Measurements from ENCODE around the gene CABP4. TPM values are rescaled to one million over a fixed set of nuclear protein-coding genes. Genes with fewer than 3 reads are reported as not detected.

The CABP4 gene
- total RNA-seq, 2 experiments from 2014 or later, result 0.96 to 3.4 TPM

DNA sequence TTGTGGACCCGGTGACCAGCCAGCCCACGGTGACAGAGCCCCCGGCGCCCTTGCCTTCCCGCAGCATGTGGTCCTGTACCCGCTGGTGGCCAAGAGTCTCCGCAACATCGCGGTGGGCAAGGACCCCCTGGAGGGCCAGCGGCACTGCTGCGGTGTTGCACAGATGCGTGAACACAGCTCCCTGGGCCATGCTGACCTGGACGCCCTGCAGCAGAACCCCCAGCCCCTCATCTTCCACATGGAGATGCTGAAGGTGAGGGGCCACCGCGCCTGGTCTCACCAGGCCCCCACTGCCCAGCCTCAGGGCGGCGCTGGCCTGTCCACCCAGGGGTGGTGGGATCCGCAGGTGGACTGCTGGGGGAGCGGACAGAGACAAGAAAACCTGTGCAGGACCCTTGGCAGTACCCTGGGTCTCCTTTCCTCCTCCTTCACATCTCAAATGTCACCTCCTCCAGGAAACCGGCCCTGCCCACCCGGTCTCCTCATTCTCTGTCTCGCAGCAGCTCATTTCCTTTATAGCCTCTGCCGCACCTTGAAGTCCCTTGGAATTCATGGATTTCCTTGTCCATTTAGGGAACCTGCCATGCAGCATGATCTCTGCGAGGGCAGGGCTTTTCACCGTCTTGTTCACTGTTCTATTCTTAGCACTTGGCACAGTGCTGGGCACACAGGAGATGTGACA, 34.2 kb downstream of the CABP4 start:
- DNase-seq, result no peak
- H3K27me3 Mint-ChIP-seq, result no peaks in the 10 kb centered on the region
- peaks cover 39% of the 10 kb centered on the region for H3K36me3 Mint-ChIP-seq
- ATAC-seq, result no peak
- H3K9me3 Mint-ChIP-seq (ENCODE audit: low read depth), result no peaks in the 10 kb centered on the region
- peak overlapping the region; percentile 99 for H3K27ac Mint-ChIP-seq
- CTCF ChIA-PET, result interaction anchor here (1.3 to 2.1 kb wide), 2 partner anchors 12 to 17 kb away, joined by 3 to 8 read pairs; partner anchors contain the start of gene PITPNM1
- H3K4me3 Mint-ChIP-seq, result no peak overlapping the region
- peaks cover 47% of the 10 kb centered on the region for H3K4me1 Mint-ChIP-seq

DNA sequence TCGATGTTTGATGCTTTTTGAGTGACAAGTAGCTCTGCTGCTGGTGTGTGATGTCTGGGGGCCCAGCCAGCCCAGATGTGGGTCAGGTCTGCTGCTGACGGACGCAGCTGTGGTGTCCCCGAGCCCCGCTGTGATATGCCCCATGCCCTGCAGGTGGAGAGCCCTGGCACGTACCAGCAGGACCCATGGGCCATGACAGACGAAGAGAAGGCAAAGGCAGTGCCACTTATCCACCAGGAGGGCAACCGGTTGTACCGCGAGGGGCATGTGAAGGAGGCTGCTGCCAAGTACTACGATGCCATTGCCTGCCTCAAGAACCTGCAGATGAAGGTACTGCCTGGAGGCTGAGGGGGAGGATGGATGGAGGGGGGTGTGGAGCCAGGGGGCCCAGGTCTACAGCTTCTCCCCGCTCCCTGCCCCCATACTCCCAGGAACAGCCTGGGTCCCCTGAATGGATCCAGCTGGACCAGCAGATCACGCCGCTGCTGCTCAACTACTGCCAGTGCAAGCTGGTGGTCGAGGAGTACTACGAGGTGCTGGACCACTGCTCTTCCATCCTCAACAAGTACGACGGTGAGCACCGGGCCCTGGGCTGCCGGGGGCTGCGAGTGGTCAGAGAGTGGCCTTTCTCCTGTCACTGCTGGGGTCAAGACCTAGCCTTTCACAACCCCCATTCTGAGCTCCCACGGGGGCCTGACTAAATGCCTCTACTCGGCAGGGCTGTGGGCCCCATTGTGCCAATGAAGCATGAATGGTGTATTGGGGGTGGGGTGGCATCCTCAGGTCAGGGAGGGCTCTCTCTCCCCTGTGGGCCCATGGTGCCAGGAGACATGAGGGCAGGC, 35.0 kb downstream of the CABP4 start:
- ATAC-seq, result no peak
- no peak for DNase-seq
- Mint-ChIP-seq H3K27me3 (no peaks in the 10 kb centered on the region), H3K9me3 (ENCODE audit: low read depth) (no peaks in the 10 kb centered on the region), H3K4me1 (peaks cover 40% of the 10 kb centered on the region), H3K4me3 (no peak overlapping the region), H3K27ac (peak overlapping the region; percentile 73), H3K36me3 (peaks cover 33% of the 10 kb centered on the region)
- CTCF ChIA-PET, result interaction anchor here (1.0 to 1.3 kb wide), 2 partner anchors 12 to 228 kb away, joined by 3 read pairs; no protein-coding TSS in a partner anchor

DNA sequence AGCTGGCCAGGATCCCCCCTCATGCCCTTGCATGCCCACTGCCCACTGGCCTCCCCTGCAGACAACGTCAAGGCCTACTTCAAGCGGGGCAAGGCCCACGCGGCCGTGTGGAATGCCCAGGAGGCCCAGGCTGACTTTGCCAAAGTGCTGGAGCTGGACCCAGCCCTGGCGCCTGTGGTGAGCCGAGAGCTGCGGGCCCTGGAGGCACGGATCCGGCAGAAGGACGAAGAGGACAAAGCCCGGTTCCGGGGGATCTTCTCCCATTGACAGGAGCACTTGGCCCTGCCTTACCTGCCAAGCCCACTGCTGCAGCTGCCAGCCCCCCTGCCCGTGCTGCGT, 35.5 kb downstream of the CABP4 start:
- CTCF ChIA-PET, result interaction anchor here (1.0 kb wide), 1 partner anchor 229 kb away, joined by 3 read pairs; no protein-coding TSS in a partner anchor
- H3K4me3 Mint-ChIP-seq, result no peak overlapping the region
- ATAC-seq (no peak), DNase-seq (no peak)
- no peak overlapping the region for H3K27ac Mint-ChIP-seq
- H3K9me3 Mint-ChIP-seq (ENCODE audit: low read depth), result no peaks in the 10 kb centered on the region
- H3K36me3 Mint-ChIP-seq, result peaks cover 31% of the 10 kb centered on the region
- peaks cover 37% of the 10 kb centered on the region for H3K4me1 Mint-ChIP-seq
- no peaks in the 10 kb centered on the region for H3K27me3 Mint-ChIP-seq

DNA sequence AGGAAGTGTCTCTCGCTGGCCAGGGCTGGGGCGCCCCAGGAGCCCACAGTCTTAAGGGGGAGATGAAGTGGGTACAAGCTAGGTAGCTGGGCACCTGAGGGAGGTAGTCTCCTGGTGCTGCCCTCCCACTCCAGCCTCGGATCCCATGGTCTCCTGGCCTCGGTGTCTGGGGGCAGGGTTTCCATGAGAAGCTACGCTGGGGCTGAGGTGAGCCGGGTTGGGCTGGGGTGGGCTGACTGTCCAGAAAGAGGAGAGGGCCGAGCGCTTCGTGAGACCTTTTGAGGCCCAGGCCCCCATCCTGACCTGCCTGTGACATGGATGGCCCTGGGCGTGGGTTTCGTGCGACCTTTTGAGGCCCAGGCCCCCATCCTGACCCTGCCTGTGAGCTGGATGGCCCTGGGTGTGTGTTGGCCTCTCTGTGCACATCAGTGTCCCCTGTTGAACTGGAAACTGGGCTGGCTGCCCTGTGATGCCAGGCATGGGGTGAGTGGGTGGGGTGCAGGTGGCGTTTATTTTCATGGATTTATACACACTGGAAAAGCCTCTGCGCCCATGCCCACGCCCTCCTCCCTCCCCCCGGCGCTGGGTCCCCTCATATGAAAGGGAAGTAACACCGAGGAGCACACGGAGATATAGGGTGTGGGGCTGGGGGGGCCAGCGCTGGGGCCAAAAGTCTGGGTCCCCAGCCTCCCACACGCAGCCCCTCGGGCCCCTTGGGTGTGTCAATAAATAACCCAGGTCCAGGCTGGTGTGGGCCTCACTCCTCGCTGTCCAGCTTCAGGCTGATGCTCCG, 36.3 kb downstream of the CABP4 start:
- CTCF ChIA-PET, result interaction anchor here (1.0 to 1.3 kb wide), 2 partner anchors 145 to 229 kb away, joined by 3 read pairs; no protein-coding TSS in a partner anchor
- no peaks in the 10 kb centered on the region for H3K27me3 Mint-ChIP-seq

DNA sequence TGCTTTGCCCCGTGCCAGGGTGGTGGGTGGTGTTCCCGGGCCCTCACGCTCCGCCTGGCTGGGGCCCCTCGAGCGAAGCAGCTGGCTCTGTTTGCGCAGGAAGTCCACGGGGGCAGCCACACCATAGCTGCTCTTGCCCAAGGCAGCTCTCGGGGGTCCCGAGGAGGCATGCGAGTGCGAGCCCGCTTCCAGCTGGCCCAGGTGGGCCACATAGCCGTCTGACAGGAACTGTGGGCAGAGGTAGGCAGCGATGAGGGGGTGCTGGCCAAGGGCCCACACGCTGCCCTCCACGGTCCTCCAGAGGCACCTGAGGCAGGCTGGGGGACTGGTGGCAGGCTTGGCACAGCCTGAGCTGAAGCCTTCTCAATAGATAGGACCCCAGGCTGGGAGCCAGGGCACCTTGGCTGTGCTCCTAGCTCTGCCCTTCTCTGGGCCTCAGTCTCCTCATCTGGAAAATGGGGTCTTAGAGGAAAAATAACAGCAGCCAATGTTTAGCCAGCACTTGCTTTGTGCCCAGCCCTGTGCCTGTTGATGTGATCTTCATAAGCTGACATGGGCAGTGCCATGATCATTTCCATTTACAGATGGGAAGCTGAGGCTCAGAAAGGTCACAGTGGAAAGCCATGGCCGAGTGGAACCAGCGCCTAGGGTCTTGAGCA, 37.0 kb downstream of the CABP4 start:
- Mint-ChIP-seq H3K4me1 (peaks cover 22% of the 10 kb centered on the region), H3K36me3 (peaks cover 24% of the 10 kb centered on the region), H3K27me3 (no peaks in the 10 kb centered on the region), H3K9me3 (ENCODE audit: low read depth) (no peaks in the 10 kb centered on the region), H3K4me3 (no peak overlapping the region), H3K27ac (no peak overlapping the region)
- CTCF ChIA-PET, result interaction anchor here (1.3 kb wide), 1 partner anchor 146 kb away, joined by 3 read pairs; no protein-coding TSS in a partner anchor
- ATAC-seq (no peak), DNase-seq (no peak)

More for the DNA sequence above, 36.3 kb downstream of the CABP4 start:
- Mint-ChIP-seq H3K36me3 (peaks cover 29% of the 10 kb centered on the region), H3K9me3 (ENCODE audit: low read depth) (no peaks in the 10 kb centered on the region), H3K27ac (no peak overlapping the region), H3K4me1 (peaks cover 29% of the 10 kb centered on the region), H3K4me3 (no peak overlapping the region)
- no peak for ATAC-seq
- peak; percentile 40 for DNase-seq

DNA sequence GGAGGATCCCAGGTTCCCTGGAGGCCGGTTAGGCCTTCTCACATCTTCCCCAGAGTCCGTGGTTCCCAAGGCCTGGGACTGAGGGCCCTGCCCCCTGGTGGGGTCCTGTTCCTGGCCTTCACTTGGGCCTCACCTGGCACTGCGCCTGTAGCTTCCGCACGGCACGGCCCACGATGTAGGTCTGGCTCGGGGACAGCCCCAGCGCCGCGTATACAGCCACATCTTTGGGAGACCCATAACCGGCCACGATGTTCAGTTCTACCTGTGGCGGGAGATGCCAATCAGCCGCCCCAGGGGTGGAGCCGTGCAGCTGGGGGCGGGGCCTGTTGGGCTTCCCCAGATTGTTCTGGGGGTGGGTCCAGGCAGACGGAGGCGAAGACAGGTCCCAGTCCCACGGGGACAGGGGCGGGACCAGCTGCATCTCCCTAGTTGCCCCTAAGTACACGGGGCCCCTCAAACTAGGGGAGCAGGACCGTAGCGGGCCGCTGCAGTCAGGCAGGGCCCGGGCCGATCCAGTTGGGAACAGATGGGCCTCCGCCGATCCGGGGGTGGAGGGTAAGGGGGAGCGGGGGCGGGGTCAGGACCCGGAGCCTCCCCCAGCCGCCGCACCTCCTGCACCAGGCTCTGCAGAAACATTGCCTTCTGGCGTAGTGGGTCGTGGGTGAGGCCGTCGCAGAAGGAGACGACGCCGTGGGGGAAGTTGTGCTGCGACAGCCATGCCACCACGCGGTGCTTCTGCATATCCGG, 37.8 kb downstream of the CABP4 start:
- no peaks in the 10 kb centered on the region for H3K27me3 Mint-ChIP-seq
- ATAC-seq (no peak), DNase-seq (peak; percentile 45)
- peaks cover 19% of the 10 kb centered on the region for H3K36me3 Mint-ChIP-seq
- peaks cover 14% of the 10 kb centered on the region for H3K4me1 Mint-ChIP-seq
- no peaks in the 10 kb centered on the region for H3K9me3 Mint-ChIP-seq (ENCODE audit: low read depth)
- no peak overlapping the region for H3K27ac Mint-ChIP-seq
- no peak overlapping the region for H3K4me3 Mint-ChIP-seq
- CTCF ChIA-PET, result interaction anchor here (1.3 kb wide), 1 partner anchor 147 kb away, joined by 3 read pairs; no protein-coding TSS in a partner anchor

DNA sequence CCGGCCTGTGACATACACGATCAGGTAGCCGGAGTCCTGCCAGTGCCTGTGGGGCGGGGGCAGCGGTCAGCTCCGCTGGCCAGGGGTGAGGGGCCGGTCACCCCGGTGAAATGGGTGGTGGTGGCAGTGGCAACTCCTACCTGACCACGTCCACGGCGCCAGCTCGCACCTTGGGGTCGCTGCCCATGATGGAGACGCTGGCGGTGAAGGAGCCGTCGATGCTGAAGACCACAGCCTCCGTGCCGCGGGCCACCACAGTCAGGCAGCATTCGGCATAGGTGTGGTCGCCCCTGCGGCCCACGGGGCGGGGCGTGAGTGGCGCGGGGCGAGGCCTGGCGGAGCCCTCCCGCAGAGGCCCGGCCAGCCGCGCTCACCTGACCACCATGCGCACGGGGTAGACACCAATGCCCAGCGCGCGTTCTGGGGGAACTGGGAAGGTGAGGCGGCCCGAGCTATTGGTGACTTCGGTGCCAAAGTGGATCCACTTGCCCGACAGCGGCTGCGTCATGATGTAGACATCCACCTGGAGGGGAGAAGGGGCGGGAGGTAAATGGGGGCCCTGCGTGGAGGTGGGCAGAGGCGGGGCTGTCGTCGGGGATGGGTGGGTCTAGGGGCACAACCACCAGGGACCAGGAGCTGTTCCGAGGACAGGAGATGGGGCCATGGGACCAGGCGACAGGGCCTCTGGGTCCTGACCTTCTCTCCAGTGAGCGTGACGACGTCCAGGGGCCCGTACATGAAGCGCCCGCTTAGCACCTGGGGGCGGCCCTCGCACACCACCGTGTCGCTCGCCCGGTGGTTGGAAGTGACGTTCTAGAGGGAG, 38.6 kb downstream of the CABP4 start:
- CTCF ChIA-PET, result no interaction called here
- Mint-ChIP-seq H3K4me1 (peaks cover 6% of the 10 kb centered on the region), H3K27me3 (no peaks in the 10 kb centered on the region), H3K4me3 (no peak overlapping the region), H3K27ac (no peak overlapping the region), H3K9me3 (ENCODE audit: low read depth) (no peaks in the 10 kb centered on the region), H3K36me3 (peaks cover 13% of the 10 kb centered on the region)
- DNase-seq (peak; percentile 40), ATAC-seq (no peak)

DNA sequence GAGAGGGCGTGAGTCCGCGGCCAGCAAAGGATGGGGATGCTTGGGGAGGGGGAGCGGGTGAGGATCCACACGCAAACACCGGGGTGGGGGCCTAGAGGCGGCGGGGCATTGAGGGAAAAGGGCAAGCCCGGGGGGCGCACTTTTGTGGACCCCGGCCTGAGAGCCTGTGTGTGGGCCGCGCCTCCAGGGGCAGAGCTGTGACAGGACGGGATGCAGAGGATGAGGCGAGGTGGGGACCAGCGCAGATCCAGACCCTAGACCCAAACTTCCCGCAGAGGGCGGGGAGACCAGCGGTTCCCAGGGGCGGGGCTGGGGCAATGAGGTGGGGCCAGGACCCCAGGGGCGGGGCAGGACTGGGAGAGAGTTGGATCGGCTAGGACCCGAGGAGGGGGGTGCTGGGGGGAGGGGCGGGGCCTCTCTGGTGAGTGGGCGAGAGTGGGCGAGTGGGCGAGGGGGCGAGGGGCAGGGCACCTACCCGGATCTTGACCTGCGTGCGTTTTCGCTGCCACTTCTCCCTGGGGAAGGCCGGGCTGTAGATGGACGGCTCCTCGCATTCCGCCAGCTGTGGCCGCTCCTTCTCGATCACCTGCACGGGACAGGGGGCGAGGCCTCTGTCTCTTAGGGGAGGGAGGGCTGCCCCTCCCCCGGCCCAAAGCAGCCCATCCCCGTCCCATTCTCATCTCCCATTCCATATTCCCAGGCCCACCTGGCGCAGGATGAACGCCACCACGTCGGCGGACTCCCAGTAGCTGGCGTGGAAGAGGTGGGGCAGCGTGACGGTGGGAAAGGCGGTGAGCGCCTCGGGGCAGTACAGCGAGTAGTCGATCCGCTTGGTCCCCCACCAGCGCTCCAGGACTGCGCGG, 39.4 kb downstream of the CABP4 start:
- H3K9me3 Mint-ChIP-seq (ENCODE audit: low read depth), result no peaks in the 10 kb centered on the region
- no peaks in the 10 kb centered on the region for H3K27me3 Mint-ChIP-seq
- no peak overlapping the region for H3K4me3 Mint-ChIP-seq
- ATAC-seq (no peak), DNase-seq (no peak)
- H3K27ac Mint-ChIP-seq, result no peak overlapping the region
- H3K4me1 Mint-ChIP-seq, result peaks cover 3% of the 10 kb centered on the region
- H3K36me3 Mint-ChIP-seq, result peaks cover 14% of the 10 kb centered on the region
- CTCF ChIA-PET, result no interaction called here

DNA sequence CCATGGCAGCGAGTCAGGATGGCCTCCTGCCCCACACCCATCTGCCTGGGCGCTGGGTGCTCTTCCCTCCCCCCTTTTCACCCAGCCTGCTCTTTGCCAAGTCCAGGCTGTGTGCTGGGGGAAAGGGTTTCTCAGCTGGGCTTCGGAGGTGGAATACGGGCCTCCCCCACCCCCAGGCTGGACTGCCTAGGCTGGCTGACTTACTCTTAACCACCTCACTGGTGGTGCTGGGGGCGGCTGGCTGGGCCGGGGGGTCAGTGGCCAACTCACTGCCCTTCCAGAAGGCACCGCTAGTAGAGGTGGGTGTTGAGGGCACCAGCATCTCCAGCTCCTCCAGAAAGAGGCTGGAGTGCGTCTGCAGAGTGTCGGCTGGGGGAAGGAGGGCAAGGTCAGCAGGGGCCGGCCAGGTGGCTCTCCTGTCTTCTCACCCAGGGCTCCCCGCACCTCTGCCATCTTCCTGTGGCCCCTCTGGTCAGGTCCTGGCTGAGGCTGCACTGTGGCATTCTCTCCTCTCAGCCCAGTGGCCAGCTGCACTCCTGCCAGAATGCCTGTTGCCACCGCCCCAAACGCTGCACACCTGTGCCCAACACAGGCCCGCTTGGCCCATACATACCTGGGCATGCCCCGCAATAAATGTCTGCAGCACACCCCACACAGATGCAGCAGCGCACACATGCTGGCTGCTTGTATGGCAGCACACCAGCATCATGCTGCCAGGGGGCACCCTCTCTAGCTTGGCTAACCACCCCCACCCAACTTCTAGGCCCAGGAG, 40.3 kb downstream of the CABP4 start:
- CTCF ChIA-PET, result no interaction called here
- Mint-ChIP-seq H3K4me3 (no peak overlapping the region), H3K9me3 (ENCODE audit: low read depth) (no peaks in the 10 kb centered on the region), H3K36me3 (peaks cover 14% of the 10 kb centered on the region), H3K4me1 (no peaks in the 10 kb centered on the region), H3K27ac (no peak overlapping the region), H3K27me3 (no peaks in the 10 kb centered on the region)
- DNase-seq (no peak), ATAC-seq (no peak)

DNA sequence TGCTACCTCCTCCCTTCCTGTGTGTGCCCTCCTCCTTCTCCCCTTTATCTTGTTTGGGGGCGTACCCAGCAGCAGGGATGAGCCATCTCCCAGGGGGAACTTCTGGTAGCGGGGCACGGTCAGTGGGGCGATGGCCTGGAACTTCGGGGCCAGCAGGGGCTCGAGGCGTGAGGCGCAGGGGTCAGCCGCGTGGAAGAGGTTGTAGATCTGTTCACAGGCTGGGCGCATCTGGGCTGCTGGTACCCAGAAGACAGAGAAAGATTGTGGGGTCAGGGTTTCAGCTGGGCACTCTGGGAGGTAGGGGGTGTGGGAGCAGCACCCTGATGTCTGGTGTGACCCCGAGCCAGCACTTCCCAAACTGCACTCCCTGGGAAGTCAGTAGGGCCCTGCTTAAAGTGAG, 41.0 kb downstream of the CABP4 start:
- ATAC-seq (no peak), DNase-seq (no peak)
- no peak overlapping the region for H3K4me3 Mint-ChIP-seq
- peaks cover 6% of the 10 kb centered on the region for H3K4me1 Mint-ChIP-seq
- no peak overlapping the region for H3K27ac Mint-ChIP-seq
- peaks cover 18% of the 10 kb centered on the region for H3K36me3 Mint-ChIP-seq
- H3K27me3 Mint-ChIP-seq, result no peaks in the 10 kb centered on the region
- no peaks in the 10 kb centered on the region for H3K9me3 Mint-ChIP-seq (ENCODE audit: low read depth)
- CTCF ChIA-PET, result no interaction called here

Data from activated CD8-positive, alpha-beta memory T cell treated with anti-CD3 and anti-CD28 coated beads, Interleukin-2, amount 10 ng/mL, durations not matched to agents 7 days and 5 days (primary cell).